HG02884 (cell line): ENCODE data around the gene FIBP.
A peak's percentile ranks its signal among the peaks of the same experiment; 100 is the strongest.

ENCODE experiments used
- ATAC-seq: cut with Tn5 transposase; IDR thresholded peaks from one replicate; pipeline ENCODE4 v1.9.1; 2021; ENCODE audit warnings: mild to moderate bottlenecking, moderate library complexity; ENCODE audit not compliant: unreplicated experiment

The FIBP gene

DNA sequence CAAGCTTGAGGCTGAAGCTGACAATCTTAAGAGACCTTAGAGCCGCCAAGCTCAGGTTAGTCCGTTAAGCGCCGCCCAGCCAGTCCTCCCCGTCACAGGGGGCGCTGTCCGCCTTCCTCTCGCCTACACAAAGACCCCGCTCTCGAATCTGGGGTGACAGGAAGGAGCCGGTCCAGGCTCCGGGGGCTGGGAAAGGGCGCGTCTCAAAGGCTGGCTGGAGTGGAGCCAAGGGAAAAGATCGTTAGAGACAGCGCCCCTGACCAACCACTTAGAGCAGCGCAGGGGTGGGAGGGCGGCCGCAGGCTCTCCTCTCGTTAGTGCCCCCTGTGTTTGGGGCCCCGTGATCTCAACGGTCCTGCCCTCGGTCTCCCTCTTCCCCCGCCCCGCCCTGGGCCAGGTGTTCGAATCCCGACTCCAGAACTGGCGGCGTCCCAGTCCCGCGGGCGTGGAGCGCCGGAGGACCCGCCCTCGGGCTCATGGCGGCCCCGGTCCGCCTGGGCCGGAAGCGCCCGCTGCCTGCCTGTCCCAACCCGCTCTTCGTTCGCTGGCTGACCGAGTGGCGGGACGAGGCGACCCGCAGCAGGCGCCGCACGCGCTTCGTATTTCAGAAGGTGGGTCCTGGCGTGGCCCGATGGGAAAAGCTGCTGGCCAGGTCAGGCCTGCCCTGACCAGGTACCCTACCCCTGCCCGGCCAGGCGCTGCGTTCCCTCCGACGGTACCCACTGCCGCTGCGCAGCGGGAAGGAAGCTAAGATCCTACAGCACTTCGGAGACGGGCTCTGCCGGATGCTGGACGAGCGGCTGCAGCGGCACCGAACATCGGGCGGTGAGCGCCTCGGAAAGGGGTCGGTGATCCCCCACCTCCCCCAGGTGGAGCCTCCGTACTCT is 27.8 kb downstream of the FIBP start, which contains the start of gene MUS81:
Gene MUS81, plus strand, starts transcription at position 156 of the 887 bp plus-strand sequence. Its CDS starts 321 bp downstream, at position 477.
- no peak for ATAC-seq

DNA sequence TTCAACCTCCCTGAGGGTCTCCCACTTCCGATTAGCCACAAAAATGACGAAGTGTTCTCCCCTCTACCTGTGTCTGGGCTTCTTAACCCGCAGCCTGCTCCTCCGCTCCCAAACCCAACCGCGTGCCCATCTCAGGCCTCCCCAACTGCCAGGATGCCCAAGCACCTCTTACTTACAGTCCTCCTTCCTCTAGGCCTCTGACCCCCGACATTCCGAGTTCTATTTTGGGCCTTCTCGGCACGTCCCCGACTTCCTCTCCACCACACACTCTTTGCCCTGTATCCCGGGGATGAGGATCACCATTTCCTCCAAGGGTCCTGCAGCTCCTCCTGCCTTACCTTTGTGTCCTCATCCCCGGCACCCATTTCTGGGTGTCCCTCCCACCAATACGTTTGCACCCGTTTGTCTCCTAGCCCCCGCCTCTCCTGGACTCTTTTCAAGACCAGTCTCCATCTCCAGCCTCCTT is 28.4 kb downstream of the FIBP start:
- ATAC-seq, result no peak

DNA sequence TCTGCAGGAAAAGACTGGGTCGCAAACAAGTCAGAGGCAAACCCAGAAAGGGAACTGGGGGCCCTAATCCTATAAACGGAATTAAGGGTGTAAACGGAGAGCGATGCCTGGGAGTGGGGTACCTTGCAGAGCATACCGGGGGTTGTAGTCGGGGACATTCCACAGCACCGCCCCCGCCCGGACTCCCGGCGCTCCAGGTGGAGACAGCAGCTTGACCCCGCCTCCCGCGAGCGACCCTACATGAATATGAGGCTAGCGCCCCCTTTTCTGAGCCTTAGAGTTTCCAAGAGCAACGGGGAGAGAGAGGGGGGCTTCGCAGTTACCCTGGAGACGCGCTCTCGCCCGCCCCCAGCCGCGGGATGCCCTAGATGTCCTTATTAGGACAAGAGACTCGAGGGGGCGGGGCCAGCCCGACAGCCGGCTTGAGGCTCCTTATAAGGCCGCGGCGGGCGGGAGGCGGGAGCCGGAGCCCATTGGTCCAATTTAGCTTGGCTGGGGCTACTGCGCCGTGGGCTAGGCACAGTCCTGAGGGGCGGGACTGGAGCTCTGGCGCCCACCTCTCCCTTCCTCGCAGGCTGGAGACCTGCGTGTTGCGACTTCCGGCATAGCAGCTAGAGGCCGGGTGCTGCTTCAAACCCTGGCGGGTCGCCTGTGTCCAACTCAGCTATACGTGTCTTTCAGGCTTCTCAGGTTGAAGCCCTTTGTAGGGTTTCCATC is 29.0 kb downstream of the FIBP start:
- ATAC-seq, result peak; percentile 48

DNA sequence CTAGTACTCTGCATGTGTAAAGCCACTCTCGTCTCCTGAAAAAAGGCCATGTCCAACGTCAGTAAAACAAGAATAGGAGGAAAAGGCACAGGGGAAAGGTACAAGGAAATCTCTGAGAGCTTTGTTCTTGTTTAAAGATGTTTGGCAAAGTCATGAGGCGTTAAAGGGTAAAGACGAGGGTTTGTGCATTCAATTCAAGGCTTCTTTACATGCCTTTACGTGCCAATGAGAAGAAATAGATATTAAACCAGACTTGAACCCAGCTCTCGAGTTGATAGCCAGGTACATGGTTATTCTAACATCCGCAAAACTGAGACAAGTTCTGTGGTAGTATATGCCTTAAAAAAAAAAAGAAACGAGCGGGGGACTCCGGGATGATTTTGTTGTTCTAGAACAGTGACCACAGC is 29.6 kb downstream of the FIBP start:
- no peak for ATAC-seq

DNA sequence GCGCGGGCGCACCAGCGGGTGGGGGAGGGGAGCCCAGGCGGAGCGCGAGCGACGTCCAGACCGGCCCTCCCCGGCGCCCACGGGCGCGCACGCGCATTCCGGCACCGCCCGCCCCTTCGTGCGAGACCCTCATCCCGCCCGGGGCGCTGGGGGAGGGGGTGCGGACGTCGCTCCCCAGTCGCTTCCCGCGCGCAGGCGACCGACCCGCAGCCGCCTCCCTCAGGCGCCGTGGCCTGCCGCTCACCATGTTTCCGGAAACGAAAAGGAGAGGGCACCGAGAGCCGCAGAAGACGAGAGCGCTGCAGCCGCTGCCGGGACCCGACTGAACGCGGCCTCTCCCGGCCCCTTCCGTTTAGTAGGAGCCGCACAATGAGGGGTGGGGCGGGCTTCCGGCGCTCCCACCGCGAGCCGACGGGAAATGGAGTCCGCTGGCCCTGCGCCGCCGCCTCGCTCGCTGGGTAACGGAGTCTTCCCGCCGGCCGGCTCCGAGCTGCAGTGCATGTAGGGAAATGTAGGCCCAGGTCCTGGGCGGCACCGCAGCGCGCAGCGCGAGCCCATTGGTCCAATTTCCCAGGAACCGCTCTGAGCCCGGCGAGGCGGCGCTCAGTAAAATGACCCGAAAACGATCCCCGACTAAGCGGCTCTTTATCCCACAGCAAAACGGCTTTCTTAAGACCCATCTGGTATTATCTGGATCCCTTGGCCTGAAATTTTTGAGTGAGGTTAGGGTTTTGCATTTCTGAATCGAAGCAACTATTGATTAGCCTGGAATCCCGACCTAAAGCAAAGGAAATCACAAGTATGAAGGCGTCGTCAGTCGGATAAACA is 30.2 kb downstream of the FIBP start, which contains the start of gene CFL1:
Gene CFL1, minus strand, starts transcription at position 328 of the 828 bp plus-strand sequence. Its CDS starts 81 bp downstream, at position 247.
- peak; percentile 38 for ATAC-seq

DNA sequence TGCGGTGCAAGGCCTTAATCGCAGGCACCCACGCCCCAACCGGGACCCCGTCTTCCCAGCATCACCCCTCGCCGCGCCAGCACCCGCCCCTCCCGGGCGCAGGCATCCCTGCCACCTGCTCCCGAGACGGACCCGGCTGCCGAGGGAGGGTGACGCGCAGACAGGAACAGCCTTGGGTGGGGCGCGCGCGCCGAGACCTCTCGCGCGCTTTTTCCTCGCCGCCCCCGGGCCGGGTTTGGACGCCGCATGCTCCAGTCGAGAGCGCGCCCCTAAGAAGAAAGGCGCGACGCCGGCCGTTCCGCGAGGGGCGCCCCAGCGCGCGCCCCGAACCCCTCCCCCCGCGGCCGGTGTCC is 30.8 kb downstream of the FIBP start:
- ATAC-seq, result no peak

DNA sequence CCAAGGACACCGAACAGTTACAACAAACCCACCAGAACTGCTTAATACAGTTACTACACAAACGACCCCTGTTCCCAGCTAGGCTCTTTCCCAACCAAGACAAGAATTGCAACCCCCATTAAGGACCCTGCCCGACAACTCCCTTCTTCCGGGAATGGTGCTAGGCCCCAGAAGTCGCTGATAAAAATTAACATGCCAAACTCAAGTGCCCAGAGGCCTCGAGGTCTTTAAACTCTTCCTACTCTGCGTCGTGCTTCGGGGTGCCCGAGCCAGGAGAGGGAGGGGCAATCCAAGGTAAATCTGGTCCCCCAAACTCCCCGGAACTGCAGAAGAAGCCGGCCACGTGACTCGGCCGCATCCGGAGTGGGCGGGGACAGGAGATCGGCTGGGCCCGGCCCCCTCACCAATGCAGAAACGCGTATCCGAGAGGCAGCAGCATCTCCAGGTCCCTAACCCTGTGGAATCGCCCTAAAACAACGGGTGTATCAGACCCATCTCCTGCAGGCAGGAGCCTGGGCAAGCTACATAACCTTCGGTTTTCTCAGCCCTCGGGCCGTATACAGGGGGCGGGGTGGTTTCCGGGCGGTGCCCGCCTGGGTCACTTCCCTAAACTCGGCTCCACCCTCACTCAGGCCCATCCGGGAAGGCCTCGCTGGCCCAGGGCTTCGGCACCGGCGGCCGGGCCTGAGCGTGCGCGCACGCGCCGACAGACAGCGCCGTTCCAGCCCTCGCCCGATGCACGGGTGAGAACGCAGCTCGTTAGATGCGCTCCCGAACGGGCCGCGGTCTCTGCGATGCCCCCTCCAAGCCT is 31.4 kb downstream of the FIBP start:
- no peak for ATAC-seq

DNA sequence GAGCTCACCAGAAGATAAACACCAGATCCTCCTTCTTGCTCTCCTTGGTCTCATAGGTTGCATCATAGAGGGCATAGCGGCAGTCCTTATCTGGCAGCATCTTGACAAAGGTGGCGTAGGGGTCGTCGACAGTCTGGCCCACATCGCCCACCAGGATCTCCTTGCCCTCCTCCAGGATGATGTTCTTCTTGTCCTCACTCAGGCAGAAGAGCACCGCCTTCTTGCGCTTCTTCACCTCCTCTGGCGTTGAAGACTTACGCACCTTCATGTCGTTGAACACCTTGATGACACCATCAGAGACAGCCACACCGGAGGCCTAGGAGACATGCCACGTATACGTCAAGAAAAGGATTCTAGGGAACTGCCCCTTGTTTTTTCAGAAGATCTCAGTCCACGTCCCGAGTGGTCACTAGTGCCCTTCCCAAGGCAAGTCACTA is 32.3 kb downstream of the FIBP start:
- no peak for ATAC-seq

DNA sequence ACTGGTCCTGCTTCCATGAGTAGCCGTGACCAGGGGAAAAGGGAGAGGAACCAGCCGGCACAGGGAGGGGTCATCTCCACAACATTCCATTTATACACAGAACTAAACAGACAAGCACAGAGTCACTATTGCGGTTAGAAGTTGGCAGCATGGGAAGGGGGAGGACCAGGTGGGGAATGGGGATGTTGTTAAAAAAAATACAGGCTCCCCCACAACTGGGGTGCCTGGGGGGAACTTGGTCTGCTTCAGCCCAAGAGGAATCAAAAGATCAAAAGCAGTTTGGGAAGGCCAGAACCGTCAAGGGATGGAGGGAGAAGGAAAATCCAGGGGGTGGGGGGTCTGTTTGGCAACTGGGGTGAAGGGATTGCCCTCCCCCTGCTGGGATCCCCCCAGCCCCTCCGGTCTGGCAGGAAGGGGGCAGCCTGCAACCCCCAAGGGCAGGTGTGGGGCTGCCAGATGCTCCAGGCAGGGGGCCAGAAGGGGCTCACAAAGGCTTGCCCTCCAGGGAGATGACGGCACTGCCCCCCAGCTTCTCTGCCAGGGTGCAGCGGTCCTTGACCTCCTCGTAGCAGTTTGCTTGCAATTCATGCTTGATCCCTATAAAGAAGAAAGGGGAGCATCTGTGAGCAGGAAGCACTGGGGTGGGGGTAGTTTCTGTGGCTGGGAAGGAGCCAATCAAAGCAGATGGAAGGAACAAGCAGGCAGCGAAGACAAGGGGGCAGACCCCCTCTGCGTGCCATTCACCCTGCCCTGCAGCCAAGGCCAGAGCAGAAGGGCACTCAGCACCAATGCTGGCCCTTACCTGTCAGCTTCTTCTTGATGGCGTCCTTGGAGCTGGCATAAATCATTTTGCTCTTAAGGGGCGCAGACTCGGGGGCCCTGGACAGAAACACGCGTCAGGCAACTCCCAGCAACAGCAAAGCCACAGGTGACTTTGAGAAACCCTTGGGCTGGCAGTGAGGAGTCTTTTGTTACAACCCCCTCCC is 33.1 kb downstream of the FIBP start:
- no peak for ATAC-seq

DNA sequence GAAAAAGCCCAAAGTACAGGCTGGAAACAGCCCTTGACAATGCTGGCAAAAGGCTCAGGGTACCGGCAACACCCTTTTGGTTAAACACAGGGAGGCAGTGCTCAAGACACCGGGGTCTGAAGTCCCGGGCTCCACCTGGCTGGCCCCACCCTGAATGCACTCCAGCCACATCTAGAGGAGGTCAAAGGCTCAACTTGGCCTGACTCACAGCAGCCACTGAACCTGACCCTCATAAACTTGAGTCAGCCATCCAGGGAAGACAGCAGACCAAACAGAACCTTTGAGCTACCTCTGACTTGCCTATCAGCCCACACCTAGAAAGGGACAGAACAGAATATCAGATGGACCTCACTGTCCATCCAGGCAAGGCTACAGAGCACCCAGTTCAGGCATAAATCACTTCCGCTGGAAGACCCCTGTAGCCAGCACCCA is 34.1 kb downstream of the FIBP start:
- ATAC-seq, result no peak

DNA sequence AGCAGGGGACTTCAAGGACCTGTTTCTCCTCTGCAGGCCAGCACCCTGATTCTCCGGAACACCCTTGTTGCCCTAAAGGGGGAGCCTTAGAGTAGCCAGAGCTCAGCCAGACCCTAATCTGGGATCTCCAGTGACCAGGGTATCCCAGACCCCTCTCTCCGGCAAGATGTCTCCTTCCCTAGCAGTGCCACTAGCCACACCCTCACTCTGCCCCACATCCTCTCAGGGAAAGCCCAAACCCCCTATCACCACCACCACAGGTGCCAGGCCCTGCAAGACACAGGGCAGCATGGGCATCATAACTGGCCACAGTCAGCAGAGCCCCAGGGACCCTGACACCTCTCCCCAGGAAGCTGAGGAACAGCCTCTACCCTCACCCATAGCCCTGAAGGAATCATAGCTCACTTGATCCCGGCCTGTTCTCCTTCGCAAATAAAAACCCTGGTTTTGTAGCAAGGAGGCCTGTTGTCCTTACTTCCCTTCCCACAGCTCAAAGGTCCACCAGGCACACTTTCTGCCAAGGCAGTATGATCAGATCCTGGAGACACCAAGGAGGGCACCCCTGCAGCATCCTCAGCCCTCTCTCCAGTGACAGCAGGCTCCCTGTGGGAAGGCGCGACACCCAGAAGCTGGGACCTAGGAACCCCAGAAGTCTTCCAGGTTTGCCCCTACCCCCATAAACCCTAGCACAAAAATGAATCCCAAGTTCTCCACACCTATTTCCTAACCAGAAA is 34.9 kb downstream of the FIBP start:
- ATAC-seq, result no peak

DNA sequence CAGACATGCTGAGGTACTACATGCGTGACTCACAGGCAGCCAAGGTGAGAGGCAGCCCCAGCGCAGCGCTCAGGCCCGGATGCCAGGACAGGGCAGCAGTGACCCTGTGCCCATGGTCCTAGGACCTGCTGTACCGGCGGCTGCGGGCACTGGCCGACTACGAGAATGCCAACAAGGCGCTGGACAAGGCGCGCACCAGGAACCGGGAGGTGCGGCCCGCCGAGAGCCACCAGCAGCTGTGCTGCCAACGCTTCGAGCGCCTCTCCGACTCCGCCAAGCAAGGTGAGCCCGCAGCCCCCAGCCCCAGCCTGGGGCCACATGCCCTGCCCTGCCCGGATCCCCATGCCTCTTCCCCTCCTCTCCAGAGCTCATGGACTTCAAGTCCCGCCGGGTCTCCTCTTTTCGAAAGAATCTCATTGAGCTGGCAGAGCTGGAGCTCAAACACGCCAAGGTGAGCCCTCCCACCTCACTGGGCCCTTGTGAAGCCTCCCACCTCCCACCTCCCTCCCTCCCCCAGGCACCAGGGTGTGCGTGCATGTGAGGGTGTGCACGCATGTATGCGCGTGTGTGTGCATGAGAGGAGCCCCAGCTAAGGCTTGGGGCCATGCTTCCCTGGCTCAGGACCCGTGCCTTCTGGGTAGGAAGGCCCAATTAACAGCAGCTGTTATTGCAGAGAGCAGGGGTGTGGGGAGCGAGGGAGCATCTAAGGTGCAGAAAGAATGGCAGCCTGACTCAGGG is 35.6 kb downstream of the FIBP start:
- no peak for ATAC-seq

DNA sequence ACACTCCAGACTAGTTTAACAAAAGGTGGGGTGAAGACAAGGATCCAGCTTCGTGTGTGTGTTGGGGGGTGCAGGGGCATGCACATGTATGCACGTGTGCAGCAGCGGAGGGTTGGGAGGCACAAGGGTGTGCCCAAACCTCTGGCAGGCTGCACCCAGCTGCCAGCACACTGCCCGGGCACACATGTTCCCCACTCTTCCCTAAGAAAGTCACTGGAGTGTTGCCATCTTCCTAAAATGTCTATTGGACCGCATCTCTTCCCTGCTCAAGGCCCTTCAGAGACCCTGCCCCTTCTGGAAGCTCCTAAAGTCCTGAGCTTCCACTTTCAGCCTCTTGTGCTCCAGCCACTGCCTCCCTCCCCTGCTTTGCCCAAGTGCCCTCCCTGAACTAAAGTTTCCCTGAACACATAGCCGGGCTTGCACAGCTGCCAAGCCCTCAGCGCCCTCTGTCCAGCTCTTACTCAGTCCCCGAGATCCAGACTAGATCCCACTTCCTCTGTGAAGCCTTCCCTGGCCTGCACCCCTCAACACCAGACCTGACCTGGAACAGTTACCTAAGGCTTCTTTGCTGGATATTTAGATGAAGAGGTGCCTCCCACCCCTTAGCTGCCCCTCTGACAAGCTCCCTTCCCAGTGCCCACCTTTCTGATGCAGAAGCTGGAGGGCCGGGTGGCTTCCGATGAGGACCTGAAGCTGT is 36.3 kb downstream of the FIBP start:
- no peak for ATAC-seq

DNA sequence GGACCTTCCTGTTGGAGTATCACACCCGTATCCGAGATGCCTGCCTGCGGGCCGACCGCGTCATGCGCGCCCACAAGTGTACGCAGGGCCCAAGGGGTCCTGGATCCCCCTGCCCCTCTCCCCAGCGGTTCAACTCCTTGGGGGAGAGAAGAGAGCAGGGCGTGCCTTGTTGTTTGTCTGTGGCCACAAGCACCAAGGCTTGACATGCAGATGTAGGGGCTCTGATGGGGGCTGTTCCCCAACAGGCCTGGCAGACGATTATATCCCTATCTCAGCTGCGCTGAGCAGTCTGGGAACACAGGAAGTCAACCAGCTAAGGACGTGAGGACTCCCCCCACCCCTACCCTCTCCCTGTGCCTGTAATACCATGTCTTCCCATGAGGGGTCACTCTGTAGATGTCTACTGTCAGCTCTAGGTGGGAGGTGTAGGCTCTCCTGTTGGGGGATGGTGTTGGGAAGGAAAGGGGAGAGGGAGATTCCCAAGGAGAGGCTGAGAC is 37.1 kb downstream of the FIBP start:
- ATAC-seq, result no peak

DNA sequence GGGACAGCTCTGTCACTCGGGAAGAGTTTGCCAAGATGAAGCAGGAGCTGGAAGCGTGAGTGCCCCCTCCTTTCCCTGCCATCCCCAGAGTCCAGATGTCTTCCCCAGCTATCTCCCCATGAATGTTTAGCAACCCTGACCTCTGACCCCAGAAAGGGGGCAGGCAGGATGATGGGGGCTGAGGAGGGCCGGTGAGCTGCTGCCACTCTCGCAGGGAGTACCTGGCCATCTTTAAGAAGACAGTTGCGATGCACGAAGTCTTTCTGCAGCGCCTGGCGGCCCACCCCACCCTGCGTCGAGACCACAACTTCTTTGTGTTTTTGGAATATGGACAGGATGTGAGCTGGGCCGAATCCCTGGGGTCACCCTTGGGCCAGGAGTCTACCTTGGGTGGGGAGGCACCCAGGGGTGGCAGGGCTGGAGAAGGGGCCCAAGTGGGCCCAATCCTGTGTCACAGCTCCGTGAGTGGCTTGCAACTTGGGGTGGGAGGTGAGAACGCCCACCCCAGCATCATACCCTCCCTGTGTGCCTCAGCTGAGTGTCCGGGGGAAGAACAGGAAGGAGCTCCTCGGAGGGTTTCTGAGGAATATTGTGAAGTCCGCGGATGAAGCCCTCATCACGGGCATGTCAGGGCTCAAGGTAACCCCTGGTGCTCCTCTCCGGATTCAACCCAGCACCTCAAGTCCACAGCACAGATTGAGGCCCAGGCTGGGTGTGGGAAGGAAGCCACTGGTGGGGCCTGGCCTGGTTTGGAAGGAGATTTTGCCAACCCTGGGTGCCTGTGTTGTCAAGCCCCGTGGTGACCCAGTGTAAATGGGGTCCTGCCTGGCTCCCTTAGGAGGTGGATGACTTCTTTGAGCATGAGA is 37.8 kb downstream of the FIBP start:
- ATAC-seq, result no peak

DNA sequence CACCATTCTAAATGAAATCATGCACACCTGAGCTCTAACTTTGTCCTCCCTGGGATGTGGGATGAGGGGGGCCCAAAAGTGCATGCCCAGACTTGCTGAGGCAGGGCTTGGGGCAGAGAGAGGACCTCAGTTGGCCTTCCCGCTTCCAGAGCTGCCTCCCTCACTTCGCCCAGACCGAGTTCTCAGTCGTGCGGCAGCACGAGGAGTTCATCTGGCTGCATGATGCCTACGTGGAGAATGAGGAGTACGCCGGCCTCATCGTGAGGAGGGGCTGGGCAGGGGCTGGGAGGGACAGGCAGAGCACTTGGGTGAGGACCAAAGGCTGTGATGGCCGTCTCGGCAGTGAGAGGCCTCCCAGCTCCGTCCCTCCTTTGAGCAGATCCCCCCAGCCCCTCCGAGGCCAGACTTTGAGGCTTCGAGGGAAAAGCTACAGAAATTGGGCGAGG is 38.5 kb downstream of the FIBP start:
- ATAC-seq, result no peak
